B cell (primary cell): ENCODE results near the gene SERP1. TPM values are rescaled to one million over a fixed set of nuclear protein-coding genes. Genes with fewer than 3 reads are reported as not detected.

Experiments used
- ATAC-seq: fragments of 200-7000 bp; cut with Tn5 transposase; one replicate; pipeline ENCODE4 v1.10.0; 2021; ENCODE audit warnings: low read depth, mild to moderate bottlenecking, moderate number of reproducible peaks, moderate library complexity
- CTCF ChIA-PET: fragments of 350-600 bp; sonication (Branson Sonifier 250); formaldehyde crosslinking; loops from one replicate; lab custom pipeline; 2021; ENCODE audit warnings: antibody characterized with exemption, inconsistent platforms; lab: Charles Lee
- POLR2A ChIA-PET: fragments of 350-600 bp; sonication (Branson Sonifier 250); formaldehyde crosslinking; loops from one replicate; lab custom pipeline; 2021; ENCODE audit warnings: antibody characterized with exemption; lab: Charles Lee
- DNase-seq: peaks from one replicate; pipeline ENCODE4 v3.0.0; 2013
- H2AFZ ChIP-seq: 2 replicates; pipeline ENCODE4 v1.6.1; 2012; ENCODE audit warnings: mild to moderate bottlenecking, low read depth, low read length; ENCODE audit not compliant: insufficient read depth, poor library complexity, severe bottlenecking
- H3K27ac ChIP-seq, 2 donors: 1 replicate in 1 of 2; 2 replicates in 1 of 2; pipeline ENCODE4 v1.5.1; 2012 to 2013; ENCODE audit warnings: low read length in 2 of 2, mild to moderate bottlenecking in 2 of 2, moderate library complexity in 1 of 2
- H3K27me3 ChIP-seq, 4 experiments: fragments of 200-600 bp in 1 of 4; sonication (generic) in 1 of 4; replicated peaks in 1 of 4; 1 replicate in 2 of 4; 2 replicates in 2 of 4; pipeline versions ENCODE4 v1.6.1 to v1.7.0; 2013 to 2016; ENCODE audit warnings: low read length in 3 of 4, mild to moderate bottlenecking in 2 of 4, mixed read lengths in 1 of 4, moderate library complexity in 1 of 4; ENCODE audit not compliant: insufficient read depth in 4 of 4, control insufficient read depth in 3 of 4; ENCODE audit errors: control extremely low read depth in 1 of 4
- H3K36me3 ChIP-seq, 2 experiments: replicated peaks in 1 of 2; 1 replicate in 1 of 2; 2 replicates in 1 of 2; pipeline versions ENCODE4 v1.6.1 to v1.7.1; 2013; ENCODE audit warnings: low read length in 1 of 2; ENCODE audit not compliant: insufficient read depth in 2 of 2, control insufficient read depth in 1 of 2; ENCODE audit errors: control extremely low read depth in 1 of 2, extremely low read depth in 1 of 2
- H3K4me1 ChIP-seq, 2 donors: fragments of 200-600 bp in 1 of 2; sonication (generic) in 1 of 2; 1 replicate in 1 of 2; 2 replicates in 1 of 2; pipeline versions ENCODE4 v1.5.1 to v1.6.1; 2013 to 2017; ENCODE audit warnings: low read length in 2 of 2; ENCODE audit not compliant: control insufficient read depth in 2 of 2, insufficient read depth in 2 of 2
- H3K4me2 ChIP-seq: replicated peaks from 2 replicates; pipeline ENCODE3; 2012; ENCODE audit warnings: mild to moderate bottlenecking, low read depth, low read length; ENCODE audit not compliant: poor library complexity, severe bottlenecking
- H3K4me3 ChIP-seq, 5 experiments: fragments of 200-600 bp in 1 of 5; sonication (generic) in 1 of 5; 1 replicate in 3 of 5; 2 replicates in 2 of 5; pipeline versions ENCODE4 v1.5.1 to v1.7.0; 2011 to 2016; ENCODE audit warnings: low read length in 4 of 5, mild to moderate bottlenecking in 4 of 5, low read depth in 2 of 5, control low read depth in 1 of 5, moderate library complexity in 1 of 5; ENCODE audit not compliant: insufficient read depth in 1 of 5; ENCODE audit errors: control extremely low read depth in 1 of 5, extremely low read depth in 1 of 5
- H3K79me2 ChIP-seq: fragments of 200-600 bp; sonication (generic); one replicate; pipeline ENCODE4 v1.6.0; 2016; ENCODE audit warnings: low read length; ENCODE audit not compliant: control insufficient read depth, insufficient read depth
- H3K9ac ChIP-seq: fragments of 200-600 bp; sonication (generic); 2 replicates; pipeline ENCODE4 v1.6.1; 2017; ENCODE audit warnings: mild to moderate bottlenecking, low read length, moderate library complexity
- H3K9me3 ChIP-seq, 3 donors: one replicate each; pipeline versions ENCODE4 v1.6.1 to v1.7.1; 2013; ENCODE audit warnings: low read length in 2 of 3; ENCODE audit not compliant: control insufficient read depth in 2 of 3, insufficient read depth in 1 of 3; ENCODE audit errors: control extremely low read depth in 1 of 3
- H4K20me1 ChIP-seq: 2 replicates; pipeline ENCODE4 v1.6.0; 2012; ENCODE audit warnings: mild to moderate bottlenecking, low read length; ENCODE audit not compliant: insufficient read depth, control insufficient read depth, poor library complexity, severe bottlenecking
- H3K27ac Mint-ChIP-seq: one replicate; pipeline ENCODE4 v1.8.0; 2021; ENCODE audit warnings: mixed read lengths
- H3K27me3 Mint-ChIP-seq: one replicate; pipeline ENCODE4 v1.8.0; 2021; ENCODE audit warnings: mixed read lengths
- H3K4me1 Mint-ChIP-seq: one replicate; pipeline ENCODE4 v1.8.0; 2021; ENCODE audit warnings: mixed read lengths
- H3K4me3 Mint-ChIP-seq: one replicate; pipeline ENCODE4 v1.8.0; 2021; ENCODE audit warnings: mixed read lengths
- H3K9me3 Mint-ChIP-seq: one replicate; pipeline ENCODE4 v1.8.0; 2022; ENCODE audit warnings: mixed read lengths; ENCODE audit not compliant: insufficient read depth
- EZH2 ChIP-seq: IDR thresholded peaks from 2 replicates; pipeline ENCODE4 v1.6.1; 2012; ENCODE audit warnings: borderline replicate concordance, low read depth, mild to moderate bottlenecking, moderate library complexity, low read length; ENCODE audit not compliant: insufficient read depth, poor library complexity, severe bottlenecking
- WGBS: methylation state at CpG from one replicate; pipeline ENCODE4 v1.1.5; 2013; ENCODE audit warnings: missing lambda C conversion rate; ENCODE audit not compliant: insufficient coverage; 5-methylcytosine and 5-hydroxymethylcytosine counted together
- intact Hi-C: fragments of 100-400 bp; cut with micrococcal nuclease; formaldehyde crosslinking; loops from one replicate; pipeline ENCODE4 v1.10.0; 2022
- polyA plus RNA-seq: library from polyadenylated mRNA; depleted of rRNA; stranded (reverse); fragments of >200 nt; gene quantifications from 2 replicates; pipeline ENCODE4 v1.2.3, GENCODE V29; 2012
- total RNA-seq, 2 donors: library from RNA; stranded (reverse); fragments of 120-200 nt in 1 of 2; gene quantifications; 1 replicate in 1 of 2; 2 replicates in 1 of 2; pipeline versions ENCODE4 v1.2.3 to v1.2.4, GENCODE V29; 2013 to 2022
- TF ChIP-seq, protein P1 (sequence below): fragments of 200-600 bp; IDR thresholded peaks from one replicate; pipeline ENCODE4 v1.8.0; 2022; ENCODE audit warnings: antibody characterized with exemption, mild to moderate bottlenecking

SERP1 gene
- total and polyA plus RNA-seq, 2 donors (not counting 1 experiment from before 2014, with no cell fraction given) = 84.6 to 114 TPM

DNA sequence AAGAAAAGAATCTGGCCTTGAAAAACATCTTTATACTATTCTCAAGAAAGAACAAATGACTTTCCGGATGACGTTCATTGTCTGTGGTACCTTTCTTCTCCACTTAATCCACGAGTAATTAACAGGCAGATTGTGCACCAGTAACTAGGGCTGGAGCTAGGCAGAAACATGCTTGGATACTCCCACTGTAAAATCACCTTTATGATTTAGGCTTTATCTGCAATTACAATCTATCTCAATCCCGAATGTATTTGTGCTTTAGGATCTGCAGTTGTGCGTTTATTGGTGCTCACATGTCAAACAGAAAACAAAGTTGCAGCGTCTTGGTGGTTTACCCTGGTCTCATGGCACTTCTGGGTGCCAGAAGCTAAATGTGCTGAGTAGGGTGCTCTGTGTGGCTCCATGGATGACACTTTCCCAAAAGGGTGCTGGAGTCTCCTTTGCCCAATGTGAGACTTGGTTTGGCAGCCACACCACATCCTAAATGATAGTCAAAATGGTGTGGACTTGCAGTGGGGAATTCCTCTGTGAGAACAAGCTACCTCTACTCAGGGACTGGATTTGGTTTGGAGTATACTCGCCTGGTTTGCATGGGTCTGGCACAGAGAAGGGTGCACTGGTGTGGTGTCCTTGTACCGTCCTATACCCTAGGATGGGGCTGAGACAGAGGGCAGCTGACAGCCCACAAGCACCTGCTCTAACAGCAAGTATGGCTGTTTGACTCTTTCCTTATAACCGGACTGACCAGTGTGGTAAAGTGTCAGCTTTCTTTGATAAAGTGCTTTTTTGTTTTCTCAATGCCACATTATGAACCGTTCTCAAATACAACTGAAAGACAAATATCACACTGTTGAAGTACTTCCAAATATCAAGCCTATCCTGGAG lies 7.7 kb downstream of the SERP1 start:
- Histone ChIP-seq H3K79me2 (peaks cover 12% of the 10 kb centered on the region), H3K27me3 (no peaks in the 10 kb centered on the region), H3K9ac (no peak overlapping the region), H2AFZ (no peak overlapping the region), H3K27ac (no peak overlapping the region), H3K36me3 (peaks cover 0 to 3% of the 10 kb centered on the region in 2 experiments), H4K20me1 (no peaks in the 10 kb centered on the region), H3K4me3 (no peak overlapping the region), H3K9me3 (no peaks in the 10 kb centered on the region), H3K4me2 (no peak overlapping the region), H3K4me1 (no peaks in the 10 kb centered on the region)
- Mint-ChIP-seq H3K4me1 (peaks cover 2% of the 10 kb centered on the region), H3K9me3 (no peaks in the 10 kb centered on the region), H3K27me3 (no peaks in the 10 kb centered on the region), H3K4me3 (no peak overlapping the region), H3K27ac (no peak overlapping the region)
- ChIA-PET CTCF (interaction anchor here (0.9 to 1.3 kb wide), 3 partner anchors 129 to 789 kb away, joined by 3 to 4 read pairs (median 3); no protein-coding TSS in a partner anchor), POLR2A (no interaction called here)
- ATAC-seq = no peak
- DNase-seq = no peak
- 94% methylated on average over 8 of the region's 10 CpGs for WGBS
- no peak for TF ChIP-seq EZH2
- TF ChIP-seq, protein P1, sequence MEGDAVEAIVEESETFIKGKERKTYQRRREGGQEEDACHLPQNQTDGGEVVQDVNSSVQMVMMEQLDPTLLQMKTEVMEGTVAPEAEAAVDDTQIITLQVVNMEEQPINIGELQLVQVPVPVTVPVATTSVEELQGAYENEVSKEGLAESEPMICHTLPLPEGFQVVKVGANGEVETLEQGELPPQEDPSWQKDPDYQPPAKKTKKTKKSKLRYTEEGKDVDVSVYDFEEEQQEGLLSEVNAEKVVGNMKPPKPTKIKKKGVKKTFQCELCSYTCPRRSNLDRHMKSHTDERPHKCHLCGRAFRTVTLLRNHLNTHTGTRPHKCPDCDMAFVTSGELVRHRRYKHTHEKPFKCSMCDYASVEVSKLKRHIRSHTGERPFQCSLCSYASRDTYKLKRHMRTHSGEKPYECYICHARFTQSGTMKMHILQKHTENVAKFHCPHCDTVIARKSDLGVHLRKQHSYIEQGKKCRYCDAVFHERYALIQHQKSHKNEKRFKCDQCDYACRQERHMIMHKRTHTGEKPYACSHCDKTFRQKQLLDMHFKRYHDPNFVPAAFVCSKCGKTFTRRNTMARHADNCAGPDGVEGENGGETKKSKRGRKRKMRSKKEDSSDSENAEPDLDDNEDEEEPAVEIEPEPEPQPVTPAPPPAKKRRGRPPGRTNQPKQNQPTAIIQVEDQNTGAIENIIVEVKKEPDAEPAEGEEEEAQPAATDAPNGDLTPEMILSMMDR = no peak
- intact Hi-C loops = no loop called here

DNA sequence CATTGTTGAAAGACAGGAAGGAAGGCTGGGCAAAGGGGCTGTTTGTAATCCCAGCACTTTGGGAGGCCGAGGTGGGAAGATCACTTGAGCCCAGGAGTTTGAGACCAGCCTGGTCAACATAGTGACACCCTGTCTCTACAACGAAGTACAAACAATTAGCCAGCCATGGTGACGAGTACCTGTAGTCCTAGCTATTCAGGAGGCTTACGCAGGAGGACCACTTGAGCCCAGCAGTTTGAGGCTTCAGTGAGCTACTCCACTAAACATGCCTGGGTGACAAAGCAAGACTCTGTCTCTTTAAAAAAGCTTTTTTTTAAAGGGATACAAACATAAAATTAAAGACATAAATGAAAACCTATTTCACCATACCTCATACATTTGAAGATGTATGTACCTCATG lies 11.1 kb downstream of the SERP1 start:
- no peaks in the 10 kb centered on the region for H3K4me1 ChIP-seq
- intact Hi-C loops = no loop called here
- H2AFZ ChIP-seq = no peak overlapping the region
- H3K27ac ChIP-seq = no peak overlapping the region
- H3K4me3 Mint-ChIP-seq = no peak overlapping the region
- H3K79me2 ChIP-seq = peaks cover 4% of the 10 kb centered on the region
- DNase-seq = no peak
- H3K27ac Mint-ChIP-seq = no peak overlapping the region
- H3K9me3 Mint-ChIP-seq = no peaks in the 10 kb centered on the region
- no peaks in the 10 kb centered on the region for H3K9me3 ChIP-seq
- H3K4me2 ChIP-seq = no peak overlapping the region
- no peak overlapping the region for H3K4me3 ChIP-seq
- POLR2A ChIA-PET = no interaction called here
- ATAC-seq = no peak
- H3K27me3 Mint-ChIP-seq = no peaks in the 10 kb centered on the region
- no peaks in the 10 kb centered on the region for H3K36me3 ChIP-seq
- no peaks in the 10 kb centered on the region for H3K27me3 ChIP-seq
- WGBS = 98% methylated on average over 4 of the region's 4 CpGs
- CTCF ChIA-PET = no interaction called here
- H3K4me1 Mint-ChIP-seq = no peaks in the 10 kb centered on the region
- H3K9ac ChIP-seq = no peak overlapping the region
- TF ChIP-seq, protein P1 = no peak
- TF ChIP-seq EZH2 = no peak
- no peaks in the 10 kb centered on the region for H4K20me1 ChIP-seq
